Activated CD4-positive, alpha-beta memory T cell treated with anti-CD3 and anti-CD28 coated beads for 36 hours (primary cell): ENCODE data around the gene ERBB4. TPM values are rescaled to one million over a fixed set of nuclear protein-coding genes. Genes with fewer than 3 reads are reported as not detected.

Experiments
- CTCF ChIA-PET: fragments of 350-600 bp; sonication (Branson Sonifier 250); formaldehyde crosslinking; loops from one replicate; lab custom pipeline; 2021; ENCODE audit warnings: antibody characterized with exemption, inconsistent platforms; lab: Charles Lee
- POLR2A ChIA-PET: fragments of 350-600 bp; sonication (Branson Sonifier 250); formaldehyde crosslinking; loops from one replicate; lab custom pipeline; 2021; ENCODE audit warnings: antibody characterized with exemption; lab: Charles Lee
- DNase-seq: peaks from one replicate; pipeline ENCODE4 v3.0.0-alpha.2; 2020
- H3K27ac Mint-ChIP-seq: one replicate; pipeline ENCODE4 v1.8.0; 2021; ENCODE audit warnings: mixed read lengths
- H3K27me3 Mint-ChIP-seq: one replicate; pipeline ENCODE4 v1.8.0; 2021; ENCODE audit warnings: mixed read lengths
- H3K36me3 Mint-ChIP-seq: one replicate; pipeline ENCODE4 v1.8.0; 2021; ENCODE audit warnings: mixed read lengths
- H3K4me1 Mint-ChIP-seq: one replicate; pipeline ENCODE4 v1.8.0; 2021; ENCODE audit warnings: low read depth, mixed read lengths
- H3K4me3 Mint-ChIP-seq: one replicate; pipeline ENCODE4 v1.8.0; 2021; ENCODE audit warnings: mild to moderate bottlenecking, mixed read lengths
- H3K9me3 Mint-ChIP-seq: one replicate; pipeline ENCODE4 v1.8.0; 2021; ENCODE audit warnings: mixed read lengths
- intact Hi-C: fragments of 100-400 bp; cut with micrococcal nuclease; formaldehyde crosslinking; loops from one replicate; pipeline ENCODE4 v1.15.1; 2023
- total RNA-seq, 2 experiments: library from RNA; stranded (reverse); gene quantifications; one replicate each; pipeline ENCODE4 v1.2.3, GENCODE V29; 2021

ERBB4 gene
- total RNA-seq, 2 experiments from 2014 or later = not detected

GRCh38 chr2:211688196-211688595, 850.4 kb downstream of the ERBB4 start:
- POLR2A ChIA-PET = no interaction called here
- H3K27me3 Mint-ChIP-seq = no peaks in the 10 kb centered on the region
- no peaks in the 10 kb centered on the region for H3K4me1 Mint-ChIP-seq
- no peaks in the 10 kb centered on the region for H3K36me3 Mint-ChIP-seq
- CTCF ChIA-PET = no interaction called here
- intact Hi-C loops = no loop called here
- H3K9me3 Mint-ChIP-seq = peaks cover 22% of the 10 kb centered on the region
- H3K27ac Mint-ChIP-seq = no peak overlapping the region
- DNase-seq = no peak
- H3K4me3 Mint-ChIP-seq = no peak overlapping the region

GRCh38 chr2:211674715-211675114, 863.9 kb downstream of the ERBB4 start:
- CTCF ChIA-PET = no interaction called here
- intact Hi-C loops = no loop called here
- POLR2A ChIA-PET = no interaction called here
- H3K36me3 Mint-ChIP-seq = no peaks in the 10 kb centered on the region
- no peaks in the 10 kb centered on the region for H3K27me3 Mint-ChIP-seq
- H3K9me3 Mint-ChIP-seq = no peaks in the 10 kb centered on the region
- H3K4me1 Mint-ChIP-seq = no peaks in the 10 kb centered on the region
- no peak for DNase-seq
- no peak overlapping the region for H3K4me3 Mint-ChIP-seq
- H3K27ac Mint-ChIP-seq = no peak overlapping the region

- Mint-ChIP-seq H3K27me3 (no peaks in the 10 kb centered on the region), H3K4me1 (no peaks in the 10 kb centered on the region), H3K27ac (no peak overlapping the region), H3K4me3 (no peak overlapping the region), H3K9me3 (no peaks in the 10 kb centered on the region), H3K36me3 (no peaks in the 10 kb centered on the region)
- intact Hi-C loops = no loop called here
- POLR2A ChIA-PET = no interaction called here
- CTCF ChIA-PET = no interaction called here
- DNase-seq = no peak
These were observed 865.3 kb downstream of the ERBB4 start for GRCh38 chr2:211673133-211673905.

- H3K9me3 Mint-ChIP-seq = no peaks in the 10 kb centered on the region
- no peak for DNase-seq
- intact Hi-C loops = no loop called here
- H3K4me3 Mint-ChIP-seq = no peak overlapping the region
- no peak overlapping the region for H3K27ac Mint-ChIP-seq
- ChIA-PET POLR2A (no interaction called here), CTCF (no interaction called here)
- no peaks in the 10 kb centered on the region for H3K36me3 Mint-ChIP-seq
- H3K27me3 Mint-ChIP-seq = no peaks in the 10 kb centered on the region
- H3K4me1 Mint-ChIP-seq = no peaks in the 10 kb centered on the region
These were observed 866.6 kb downstream of the ERBB4 start for GRCh38 chr2:211671977-211672376.

GRCh38 chr2:211665299-211665698, 873.3 kb downstream of the ERBB4 start:
- Mint-ChIP-seq H3K4me1 (no peaks in the 10 kb centered on the region), H3K4me3 (no peak overlapping the region), H3K27ac (no peak overlapping the region), H3K36me3 (no peaks in the 10 kb centered on the region), H3K9me3 (peaks cover 5% of the 10 kb centered on the region), H3K27me3 (no peaks in the 10 kb centered on the region)
- ChIA-PET POLR2A (no interaction called here), CTCF (no interaction called here)
- no peak for DNase-seq
- intact Hi-C loops = no loop called here

DNA sequence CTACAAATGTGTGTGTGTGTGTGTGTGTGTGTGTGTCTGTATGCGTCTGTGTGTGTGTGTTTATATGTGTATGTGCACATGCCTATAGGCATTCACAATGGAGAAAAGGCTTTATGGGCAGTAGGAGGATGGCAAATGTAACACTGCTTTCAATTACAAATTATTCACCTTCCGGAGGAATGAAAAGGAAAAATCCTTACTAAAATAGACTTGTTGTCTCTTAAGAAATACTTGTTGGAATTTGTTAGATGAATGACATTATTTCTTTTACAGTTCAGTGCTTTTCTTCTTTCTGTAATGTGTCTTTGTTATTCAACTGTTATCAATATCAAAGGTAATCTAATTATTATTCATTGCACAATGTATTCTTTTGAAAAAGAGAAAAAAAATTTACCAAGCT, 874.3 kb downstream of the ERBB4 start:
- POLR2A ChIA-PET = no interaction called here

GRCh38 chr2:211654211-211654780, 884.3 kb downstream of the ERBB4 start:
- no peaks in the 10 kb centered on the region for H3K9me3 Mint-ChIP-seq
- H3K36me3 Mint-ChIP-seq = no peaks in the 10 kb centered on the region
- CTCF ChIA-PET = no interaction called here
- POLR2A ChIA-PET = no interaction called here
- intact Hi-C loops = no loop called here
- DNase-seq = no peak
- H3K4me1 Mint-ChIP-seq = no peaks in the 10 kb centered on the region
- H3K27me3 Mint-ChIP-seq = no peaks in the 10 kb centered on the region
- no peak overlapping the region for H3K27ac Mint-ChIP-seq
- no peak overlapping the region for H3K4me3 Mint-ChIP-seq

More for the DNA sequence above, 874.3 kb downstream of the ERBB4 start:
- no peaks in the 10 kb centered on the region for H3K27me3 Mint-ChIP-seq
- CTCF ChIA-PET = no interaction called here
- H3K36me3 Mint-ChIP-seq = no peaks in the 10 kb centered on the region
- intact Hi-C loops = no loop called here
- H3K27ac Mint-ChIP-seq = no peak overlapping the region
- H3K9me3 Mint-ChIP-seq = peaks cover 5% of the 10 kb centered on the region
- H3K4me1 Mint-ChIP-seq = no peaks in the 10 kb centered on the region
- no peak overlapping the region for H3K4me3 Mint-ChIP-seq
- DNase-seq = no peak

DNA sequence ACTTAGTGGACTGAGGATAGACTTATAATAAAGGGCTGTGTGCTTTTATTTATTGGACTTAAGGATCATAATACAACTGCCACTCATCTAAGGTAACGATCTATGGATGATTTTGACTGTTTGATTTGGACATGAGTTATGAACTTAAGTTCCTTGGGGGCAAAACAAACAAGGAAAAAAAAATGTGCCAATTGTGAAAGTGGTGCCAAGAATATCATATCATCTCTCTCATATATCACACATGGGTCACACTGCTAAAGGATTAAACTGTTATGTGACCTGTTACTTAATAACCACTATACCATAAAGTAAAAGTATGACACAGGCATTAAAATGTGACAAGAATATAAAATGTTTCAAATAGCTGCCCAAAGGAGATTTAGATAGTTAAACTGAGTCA, 886.3 kb downstream of the ERBB4 start:
- H3K27me3 Mint-ChIP-seq = no peaks in the 10 kb centered on the region
- intact Hi-C loops = no loop called here
- no peak for DNase-seq
- CTCF ChIA-PET = no interaction called here
- no peaks in the 10 kb centered on the region for H3K9me3 Mint-ChIP-seq
- H3K36me3 Mint-ChIP-seq = no peaks in the 10 kb centered on the region
- POLR2A ChIA-PET = no interaction called here
- H3K4me1 Mint-ChIP-seq = no peaks in the 10 kb centered on the region
- no peak overlapping the region for H3K27ac Mint-ChIP-seq
- H3K4me3 Mint-ChIP-seq = no peak overlapping the region

DNA sequence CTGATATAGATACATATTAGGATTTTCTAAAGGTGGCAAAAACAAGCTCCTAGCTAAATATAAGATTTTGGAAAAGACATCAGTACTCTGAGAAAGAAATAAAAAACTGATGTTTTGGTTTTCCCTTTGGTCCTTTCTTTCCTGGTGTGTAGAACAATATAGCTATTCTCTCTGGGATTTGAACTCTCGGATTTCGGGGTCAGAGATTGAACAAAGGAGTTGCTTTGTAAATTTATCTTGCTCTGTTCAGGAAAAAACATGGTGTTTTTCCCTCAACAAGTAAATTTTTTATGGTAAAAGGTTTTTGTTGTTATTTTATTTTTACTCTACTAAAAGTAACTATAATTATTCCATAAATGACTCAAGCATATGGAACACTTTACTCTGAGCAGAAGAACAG, 889.3 kb downstream of the ERBB4 start:
- no peak overlapping the region for H3K27ac Mint-ChIP-seq
- H3K4me1 Mint-ChIP-seq = no peaks in the 10 kb centered on the region
- POLR2A ChIA-PET = no interaction called here
- H3K9me3 Mint-ChIP-seq = no peaks in the 10 kb centered on the region
- intact Hi-C loops = no loop called here
- H3K27me3 Mint-ChIP-seq = no peaks in the 10 kb centered on the region
- H3K4me3 Mint-ChIP-seq = no peak overlapping the region
- no peak for DNase-seq
- H3K36me3 Mint-ChIP-seq = no peaks in the 10 kb centered on the region
- CTCF ChIA-PET = no interaction called here

GRCh38 chr2:211631503-211631902, 907.1 kb downstream of the ERBB4 start:
- intact Hi-C loops = no loop called here
- no peak overlapping the region for H3K4me3 Mint-ChIP-seq
- H3K36me3 Mint-ChIP-seq = no peaks in the 10 kb centered on the region
- POLR2A ChIA-PET = no interaction called here
- no peak overlapping the region for H3K27ac Mint-ChIP-seq
- DNase-seq = no peak
- H3K4me1 Mint-ChIP-seq = no peaks in the 10 kb centered on the region
- CTCF ChIA-PET = no interaction called here
- no peaks in the 10 kb centered on the region for H3K27me3 Mint-ChIP-seq
- peaks cover 11% of the 10 kb centered on the region for H3K9me3 Mint-ChIP-seq

DNA sequence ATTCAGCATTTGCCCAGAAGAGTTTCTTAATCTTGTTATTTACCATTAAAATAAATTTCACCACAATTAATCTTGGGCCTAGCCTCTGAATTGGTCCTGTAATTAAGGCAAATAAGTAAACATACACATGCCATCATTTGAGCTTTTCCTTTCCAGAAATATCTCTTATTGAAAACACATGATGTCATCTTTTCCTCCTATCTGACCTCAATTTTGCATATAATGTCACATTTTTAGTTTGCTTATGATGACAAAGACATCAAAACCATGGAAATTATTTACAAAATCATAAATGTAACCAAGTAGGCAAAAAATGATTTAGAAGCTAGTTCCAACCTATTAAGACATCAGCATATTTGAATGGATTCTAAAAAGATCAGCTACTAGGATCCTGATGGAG, 915.5 kb downstream of the ERBB4 start:
- intact Hi-C loops = no loop called here
- no peaks in the 10 kb centered on the region for H3K9me3 Mint-ChIP-seq
- no peaks in the 10 kb centered on the region for H3K36me3 Mint-ChIP-seq
- DNase-seq = no peak
- POLR2A ChIA-PET = no interaction called here
- no peaks in the 10 kb centered on the region for H3K27me3 Mint-ChIP-seq
- H3K4me3 Mint-ChIP-seq = no peak overlapping the region
- CTCF ChIA-PET = interaction anchor here (0.6 kb wide), 1 partner anchor 590 kb away, joined by 3 read pairs; no protein-coding TSS in a partner anchor
- no peaks in the 10 kb centered on the region for H3K4me1 Mint-ChIP-seq
- H3K27ac Mint-ChIP-seq = no peak overlapping the region

DNA sequence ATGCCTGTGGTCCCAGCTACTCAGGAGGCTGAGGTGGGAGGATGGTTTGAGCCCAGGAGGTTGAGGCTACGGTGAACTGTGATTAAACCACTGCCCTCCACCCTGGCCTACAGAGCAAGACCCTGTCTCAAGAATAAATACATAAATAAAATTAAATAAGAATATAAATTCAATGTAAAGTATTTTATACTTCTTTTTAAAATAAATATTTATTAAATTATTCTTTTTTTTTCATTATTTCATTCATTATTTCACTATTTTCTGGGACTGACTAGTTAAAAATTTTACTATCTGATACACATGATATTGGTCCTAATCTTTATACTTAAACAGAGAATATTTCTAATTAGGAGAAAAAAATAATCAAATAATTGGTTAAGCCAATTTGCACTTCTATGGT, 917.6 kb downstream of the ERBB4 start:
- Mint-ChIP-seq H3K36me3 (no peaks in the 10 kb centered on the region), H3K27me3 (no peaks in the 10 kb centered on the region), H3K4me1 (no peaks in the 10 kb centered on the region), H3K9me3 (no peaks in the 10 kb centered on the region), H3K27ac (no peak overlapping the region), H3K4me3 (no peak overlapping the region)
- intact Hi-C loops = no loop called here
- POLR2A ChIA-PET = no interaction called here
- DNase-seq = no peak
- CTCF ChIA-PET = no interaction called here

- H3K4me1 Mint-ChIP-seq = no peaks in the 10 kb centered on the region
- no peak overlapping the region for H3K27ac Mint-ChIP-seq
- H3K4me3 Mint-ChIP-seq = no peak overlapping the region
- intact Hi-C loops = no loop called here
- no peak for DNase-seq
- ChIA-PET POLR2A (no interaction called here), CTCF (no interaction called here)
- H3K27me3 Mint-ChIP-seq = no peaks in the 10 kb centered on the region
- no peaks in the 10 kb centered on the region for H3K9me3 Mint-ChIP-seq
- no peaks in the 10 kb centered on the region for H3K36me3 Mint-ChIP-seq
These were observed 920.8 kb downstream of the ERBB4 start for GRCh38 chr2:211617803-211618202.
